ENCODE results near the gene SOX5.
"Not testable (repeated sequence)": the region's sequence is repeated elsewhere in the genome, so short reads cannot be mapped to it uniquely, and the experiment has no call there.

The SOX5 gene

DNA sequence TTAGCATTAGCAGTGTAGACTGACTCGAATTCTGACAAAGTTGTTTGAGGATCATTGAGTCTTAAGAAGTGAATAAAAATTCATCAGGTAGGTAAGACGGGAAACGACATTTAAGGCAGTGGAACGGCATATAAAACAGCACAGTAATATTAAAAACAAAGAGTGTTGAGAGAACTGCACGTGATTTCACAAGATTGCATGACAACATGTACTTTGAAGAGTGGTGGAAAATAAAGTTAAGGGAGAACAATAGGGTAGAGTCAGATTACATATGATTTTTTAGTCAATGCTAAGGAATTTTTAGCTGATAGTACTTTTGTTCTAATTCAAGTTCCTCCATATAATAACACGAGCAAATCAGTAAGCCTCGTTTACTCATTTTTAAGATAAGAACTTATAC, 115.4 kb downstream of the SOX5 start:
- no peak for DNase-seq (ENCODE audit: low read depth in 2 of 2)

DNA sequence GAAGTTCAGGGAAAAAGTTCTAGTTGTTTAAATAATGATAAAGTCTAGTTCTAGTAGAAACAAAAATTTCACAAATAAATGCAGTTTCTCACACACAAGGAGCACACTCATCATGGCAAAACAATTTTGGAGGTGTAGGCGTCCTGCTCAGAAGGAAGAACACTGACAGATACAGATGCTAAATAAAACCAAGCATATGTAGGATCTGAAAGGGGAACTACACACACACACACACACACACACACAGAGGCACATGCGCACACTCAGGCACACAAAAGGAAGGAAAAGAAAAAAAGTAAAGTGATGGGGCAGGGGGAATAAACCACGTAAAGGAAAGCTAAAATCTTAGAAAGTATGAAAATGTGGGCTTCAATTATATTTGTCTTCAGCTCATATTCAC, 117.7 kb downstream of the SOX5 start:
- DNase-seq (ENCODE audit: low read depth in 2 of 2), result no peak

DNA sequence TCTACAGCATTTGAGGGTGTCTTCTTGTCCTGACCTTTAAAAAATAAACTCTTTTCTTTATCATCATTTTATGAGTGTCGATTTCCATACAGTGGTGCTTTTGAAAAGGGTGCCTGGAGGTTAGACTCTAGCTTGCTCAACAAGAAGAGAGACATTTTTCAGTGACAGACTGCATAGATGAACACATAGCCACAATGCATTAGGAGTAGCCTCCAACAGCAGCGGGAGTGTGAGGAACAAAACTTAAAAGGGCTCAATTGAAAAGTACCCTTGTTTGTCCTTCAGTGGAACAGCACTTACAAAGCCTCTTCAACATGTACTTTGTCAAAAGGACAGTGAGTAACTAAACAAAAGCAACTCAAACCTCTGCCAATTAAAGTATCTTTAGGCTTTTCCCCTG, 119.3 kb downstream of the SOX5 start:
- no peak for DNase-seq (ENCODE audit: low read depth in 2 of 2)

DNA sequence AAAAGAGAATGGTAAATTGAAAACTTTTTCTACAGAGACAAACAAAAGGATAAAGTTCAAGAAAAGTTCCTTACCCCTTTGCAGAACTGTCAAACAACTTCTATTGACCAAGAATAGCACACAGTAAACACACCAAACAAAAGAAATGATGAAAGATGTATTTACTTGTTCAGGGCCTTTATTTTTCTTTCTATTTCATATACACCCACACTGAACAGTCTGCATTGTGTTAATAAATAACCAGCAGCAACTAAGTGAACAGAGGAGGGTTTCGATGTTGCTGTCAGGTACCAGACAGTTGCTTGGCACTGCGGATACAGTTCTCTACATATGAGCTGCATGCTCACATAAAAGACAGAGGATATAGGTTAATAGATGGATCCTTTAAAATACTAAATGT, 122.1 kb downstream of the SOX5 start:
- no peak for DNase-seq (ENCODE audit: low read depth in 2 of 2)

DNA sequence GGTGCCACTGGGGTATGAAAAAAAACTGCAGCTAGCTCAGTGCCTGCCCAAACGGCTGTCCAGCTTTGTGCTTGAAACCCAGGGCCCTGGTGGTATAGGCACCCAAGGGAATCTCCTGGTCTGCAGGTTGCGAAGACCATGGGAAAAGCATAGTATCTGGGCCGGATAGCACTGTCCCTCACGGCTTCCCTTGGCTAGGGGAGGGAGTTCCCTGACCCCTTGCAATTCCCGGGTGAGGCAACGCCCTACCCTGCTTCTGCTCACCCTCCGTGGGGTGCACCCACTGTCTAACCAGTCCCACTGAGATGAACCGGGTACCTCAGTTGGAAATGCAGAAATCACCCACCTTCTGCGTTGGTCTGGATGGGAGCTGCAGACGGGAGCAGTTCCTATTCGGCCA, 124.3 kb downstream of the SOX5 start:
- not testable (repeated sequence) for DNase-seq (ENCODE audit: low read depth in 2 of 2)

DNA sequence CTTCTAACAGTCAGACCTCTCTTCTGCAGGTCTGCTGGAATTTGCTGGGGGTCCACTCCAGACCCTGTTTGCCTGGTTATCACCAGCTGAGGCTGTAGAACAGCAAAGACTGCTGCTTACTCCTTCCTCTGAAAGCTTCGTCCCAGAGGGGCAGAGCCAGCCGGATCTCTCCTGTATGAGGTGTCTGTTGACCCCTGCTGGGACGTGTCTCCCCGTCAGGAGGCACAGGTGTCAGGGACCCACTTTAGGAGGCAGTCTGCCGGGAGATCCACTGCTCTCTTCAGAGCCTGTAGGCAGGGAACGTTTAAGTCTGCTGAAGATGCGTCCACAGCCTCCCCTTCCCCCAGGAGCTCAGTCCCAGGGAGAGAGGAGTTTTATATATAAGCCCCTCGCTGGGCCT, 125.1 kb downstream of the SOX5 start:
- no peak for DNase-seq (ENCODE audit: low read depth in 2 of 2)

DNA sequence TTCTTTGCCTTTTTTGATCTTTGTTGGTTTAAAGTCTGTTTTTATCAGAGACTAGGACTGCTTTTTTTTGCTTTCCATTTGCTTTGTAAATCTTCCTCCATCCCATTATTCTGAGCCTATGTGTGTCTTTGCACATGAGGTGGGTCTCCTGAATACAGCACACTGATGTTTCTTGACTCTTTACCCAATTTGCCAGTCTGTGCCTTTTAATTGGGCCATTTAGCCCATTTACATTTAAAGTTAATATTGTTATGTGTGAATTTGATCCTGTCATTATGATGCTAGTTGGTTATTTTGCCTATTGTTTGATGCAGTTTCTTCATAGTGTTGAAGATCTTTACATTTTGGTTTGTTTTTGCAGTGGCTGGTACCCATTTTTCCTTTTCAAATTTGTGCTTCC, 126.6 kb downstream of the SOX5 start:
- not testable (repeated sequence) for DNase-seq (ENCODE audit: low read depth in 2 of 2)

DNA sequence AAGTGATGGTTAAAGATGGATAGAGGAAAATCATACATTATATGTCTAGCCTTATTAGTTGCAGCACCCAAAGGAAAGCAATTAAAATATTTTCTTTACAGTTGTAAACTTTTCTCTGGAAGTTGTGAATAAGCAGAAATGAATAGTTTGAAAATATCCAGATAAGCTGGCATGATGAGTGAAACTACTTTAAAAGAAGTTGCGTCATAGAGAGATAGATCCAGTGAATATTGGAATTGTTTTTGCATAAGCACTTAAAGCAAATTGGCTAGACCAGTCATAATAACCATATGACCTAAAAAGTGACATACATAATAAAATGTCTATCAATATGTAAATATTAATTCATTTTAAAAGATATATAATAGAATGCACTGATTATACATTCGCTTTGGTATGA, 132.1 kb downstream of the SOX5 start:
- DNase-seq (ENCODE audit: low read depth in 2 of 2), result no peak

DNA sequence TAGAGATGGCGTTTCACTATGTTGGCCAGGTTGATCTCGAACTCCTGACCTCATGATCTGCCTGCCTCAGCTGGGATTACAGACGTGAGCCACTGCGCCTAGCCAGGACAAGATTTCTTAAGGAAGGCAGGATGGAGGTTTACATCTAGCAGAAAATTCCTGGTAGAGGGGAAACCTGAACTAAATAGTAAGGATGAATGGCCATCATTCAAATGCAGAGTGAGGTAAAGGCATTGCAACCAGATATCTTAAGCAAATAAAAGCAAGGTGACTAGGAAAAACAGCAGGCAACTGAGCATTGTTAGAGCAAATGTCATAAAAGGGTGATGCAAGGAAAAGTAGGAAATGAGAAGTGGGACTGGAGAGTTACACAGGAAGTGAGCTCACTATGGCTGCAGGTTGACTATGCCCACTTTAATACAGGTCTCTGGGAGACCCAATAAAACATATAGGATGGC, 133.0 kb downstream of the SOX5 start:
- DNase-seq (ENCODE audit: low read depth in 2 of 2), result no peak

DNA sequence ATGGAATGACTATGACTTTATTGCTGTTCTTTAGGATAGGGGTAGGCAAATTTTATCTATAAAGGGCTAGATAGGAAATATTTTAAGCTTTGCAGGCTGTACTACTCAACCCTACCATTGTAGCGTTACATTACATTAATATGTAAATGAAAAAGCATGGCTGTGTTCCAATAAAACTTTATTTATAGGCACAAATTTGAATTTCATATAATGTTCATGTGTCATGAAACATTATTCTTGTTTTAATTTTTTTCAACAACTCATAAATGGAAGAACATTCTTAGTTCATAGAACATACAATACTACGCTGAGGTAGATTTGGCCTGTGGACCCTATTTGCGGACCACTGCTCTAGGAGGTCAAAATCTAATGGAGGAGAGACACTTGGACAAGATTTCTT, 133.7 kb downstream of the SOX5 start:
- no peak for DNase-seq (ENCODE audit: low read depth in 2 of 2)

DNA sequence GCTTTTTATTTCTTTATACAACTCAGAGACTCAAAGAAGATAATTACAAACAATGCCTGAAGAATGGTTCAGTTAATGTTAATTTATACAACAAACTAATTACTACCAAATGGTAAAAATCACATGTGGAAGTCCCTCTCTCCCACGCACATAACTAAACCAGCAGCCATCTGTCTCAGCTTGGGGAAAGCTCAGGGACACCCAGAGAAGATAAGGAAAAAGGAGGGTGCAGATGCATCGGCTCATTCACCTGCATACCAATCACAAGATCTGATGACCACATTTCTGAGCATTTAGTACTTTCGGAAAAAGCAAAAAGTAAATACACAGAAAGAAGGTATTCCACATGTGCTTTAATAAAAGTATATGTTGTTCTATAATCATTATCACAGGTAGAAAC, 136.3 kb downstream of the SOX5 start:
- DNase-seq (ENCODE audit: low read depth in 2 of 2), result no peak

DNA sequence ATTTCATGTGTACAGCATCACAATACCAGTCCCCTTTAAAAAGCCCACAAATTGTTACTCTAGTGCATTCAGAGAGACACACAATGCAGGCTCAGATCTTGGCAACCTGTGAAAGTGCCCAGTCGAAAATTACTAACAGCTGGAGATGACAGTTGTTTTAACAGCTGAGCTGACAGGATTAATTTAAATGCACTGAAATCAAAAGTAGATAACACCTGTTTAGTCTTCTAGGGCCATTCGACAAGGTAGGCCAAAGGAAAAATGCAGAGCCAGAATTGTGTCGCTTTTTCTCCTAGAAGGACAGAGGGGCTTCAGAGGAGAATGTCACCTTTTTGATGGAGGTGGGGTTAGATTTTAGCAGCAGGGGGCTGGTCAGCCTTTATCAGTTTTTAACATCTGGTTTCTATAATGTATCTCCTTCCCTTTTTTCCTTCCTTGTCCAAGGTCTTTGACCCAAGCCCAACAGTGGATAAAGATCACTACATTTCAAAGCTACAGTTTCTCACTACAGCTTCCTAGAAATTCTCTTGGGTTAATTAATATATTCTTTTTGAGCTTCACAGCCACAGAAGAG, 139.1 kb downstream of the SOX5 start:
- DNase-seq (ENCODE audit: low read depth in 2 of 2), result no peak

DNA sequence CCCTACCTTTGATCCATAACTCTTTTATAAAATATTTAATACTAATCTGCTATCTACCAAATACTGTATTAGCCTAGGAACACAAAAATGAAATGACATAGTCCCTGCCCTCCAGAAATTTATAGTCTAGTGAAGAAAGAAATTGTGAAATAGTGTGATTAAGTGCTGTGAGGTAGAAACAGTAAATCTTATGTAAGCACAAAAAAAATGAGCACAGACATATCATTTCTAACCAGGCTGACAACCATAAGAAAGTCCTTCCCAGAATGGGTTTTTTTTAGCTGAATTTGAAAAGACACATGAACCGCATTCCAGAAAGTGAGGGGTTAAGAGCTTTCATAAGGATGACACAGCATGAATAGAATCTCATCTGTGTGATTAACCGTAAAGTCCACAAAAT, 145.9 kb downstream of the SOX5 start:
- no peak for DNase-seq (ENCODE audit: low read depth in 2 of 2)

DNA sequence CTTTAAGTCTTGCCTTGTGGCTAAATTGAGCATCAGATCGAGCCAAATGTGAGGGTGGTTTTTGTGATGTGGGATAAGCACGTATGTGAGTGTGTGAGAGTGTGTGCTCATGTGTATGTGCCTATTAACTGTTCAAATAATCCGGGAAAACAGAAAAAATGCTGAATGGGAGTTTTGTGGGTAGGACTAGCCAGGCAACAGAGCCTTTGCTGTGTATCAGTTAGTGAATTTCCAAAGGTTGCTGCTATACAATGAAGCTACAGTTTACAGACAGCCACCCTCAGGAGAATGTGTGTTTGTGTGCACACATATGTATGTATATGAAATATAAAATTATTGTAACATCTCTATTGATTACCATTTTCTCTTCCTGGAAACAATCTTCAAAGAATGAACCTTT, 154.0 kb downstream of the SOX5 start:
- no peak for DNase-seq (ENCODE audit: low read depth in 2 of 2)

DNA sequence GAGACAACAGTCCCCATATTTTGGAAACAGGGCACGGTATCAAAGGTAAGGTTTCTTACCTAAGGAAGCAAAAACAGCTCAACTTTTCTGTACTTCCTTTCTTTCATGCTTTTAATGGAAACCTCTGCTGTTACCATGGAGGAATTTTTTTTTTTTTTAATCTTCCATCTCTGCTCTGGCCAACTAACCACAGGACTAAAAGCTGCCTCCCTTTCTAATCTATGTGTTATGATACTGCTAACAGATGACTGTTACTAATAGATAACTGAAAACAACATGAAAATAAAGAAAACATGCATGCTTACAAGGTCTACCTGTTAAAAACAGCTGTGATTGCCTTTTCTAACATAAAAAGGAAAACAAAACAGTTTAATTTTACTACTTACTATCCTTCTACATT, 168.4 kb downstream of the SOX5 start:
- DNase-seq (ENCODE audit: low read depth in 2 of 2), result no peak

DNA sequence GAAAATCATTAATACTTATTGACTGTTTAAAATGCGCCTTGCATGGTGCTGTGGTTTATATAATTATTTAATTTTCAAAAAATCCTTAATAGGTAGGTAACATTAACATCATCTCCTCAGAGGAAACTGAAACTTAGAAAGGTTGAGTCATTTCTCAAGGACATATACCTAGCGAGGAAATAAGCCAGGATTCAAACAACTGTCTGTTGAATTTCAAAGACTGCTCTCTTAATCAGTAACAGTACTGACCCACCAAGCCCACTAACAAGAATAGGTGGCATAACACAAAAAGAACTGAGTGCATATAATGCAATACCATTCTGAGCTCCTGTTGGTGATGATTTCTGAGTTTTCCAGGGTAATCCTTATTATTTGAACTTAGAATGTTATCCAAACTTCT, 174.3 kb downstream of the SOX5 start:
- DNase-seq (ENCODE audit: low read depth in 2 of 2), result no peak

DNA sequence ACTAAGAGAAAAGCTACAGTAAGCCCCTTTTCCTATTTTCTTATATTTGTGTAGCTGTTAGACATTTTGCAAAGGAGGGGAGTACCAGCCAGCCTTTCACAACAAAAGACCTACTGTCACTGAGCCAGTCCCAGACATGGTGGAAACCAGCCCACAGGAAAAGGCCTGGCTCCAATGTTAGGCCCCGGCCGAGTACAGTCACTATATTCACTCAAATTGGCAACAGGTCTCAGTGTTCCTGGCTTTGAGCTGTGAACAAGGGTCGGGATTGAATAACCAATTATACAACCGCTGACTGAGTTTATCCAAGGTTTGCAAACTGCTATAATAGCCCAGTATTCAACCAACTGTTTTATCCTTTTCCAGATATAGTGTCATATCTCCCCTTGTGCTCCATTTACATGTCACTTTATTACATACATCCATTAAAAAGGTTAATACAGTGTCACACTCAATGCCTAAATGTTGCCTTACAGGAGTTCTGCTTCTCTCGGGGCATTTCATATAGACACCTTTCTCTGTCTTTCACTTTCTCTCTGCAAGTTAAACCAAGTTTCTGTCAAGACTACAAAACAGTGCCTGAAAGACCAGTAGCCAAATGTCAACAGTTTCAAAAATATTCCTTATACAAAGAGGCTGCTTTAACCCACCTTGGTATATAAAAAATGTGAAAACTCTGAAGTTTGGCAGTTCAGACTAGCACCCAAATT, 178.1 kb downstream of the SOX5 start:
- DNase-seq (ENCODE audit: low read depth in 2 of 2), result no peak

DNA sequence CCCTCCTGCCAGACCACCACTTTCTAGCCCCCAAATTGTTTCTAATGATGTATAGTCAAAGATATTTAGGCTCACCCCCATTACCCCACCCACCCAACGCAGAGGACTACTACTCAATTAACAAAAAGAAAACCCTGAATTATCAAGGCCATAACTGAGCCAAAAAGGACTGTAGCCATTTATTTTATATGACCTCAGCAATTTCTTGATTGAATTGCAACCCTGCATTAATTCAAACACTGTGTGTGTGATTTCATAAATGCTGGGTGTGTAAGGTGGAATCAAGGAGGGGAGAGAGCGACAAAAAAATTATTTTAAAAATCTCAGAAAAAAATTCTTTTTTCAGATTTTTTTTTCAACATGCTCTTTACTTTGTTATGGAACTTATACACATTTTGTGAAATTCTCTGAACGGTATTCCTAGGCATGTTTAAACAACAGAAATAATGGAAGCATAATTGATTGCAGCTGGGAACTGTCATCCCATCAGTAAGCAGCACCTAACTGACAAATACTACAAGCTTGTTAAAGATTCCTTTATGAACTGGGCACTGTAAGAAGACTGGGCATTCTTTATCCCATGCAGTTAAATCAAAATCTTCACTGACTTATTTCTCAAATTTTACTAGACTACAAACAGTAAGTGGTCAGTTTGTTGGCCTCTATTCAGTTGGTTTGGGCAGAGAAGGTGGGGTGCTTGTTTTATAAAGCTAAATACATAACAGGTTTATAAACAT, 179.1 kb downstream of the SOX5 start:
- no peak for DNase-seq (ENCODE audit: low read depth in 2 of 2)

DNA sequence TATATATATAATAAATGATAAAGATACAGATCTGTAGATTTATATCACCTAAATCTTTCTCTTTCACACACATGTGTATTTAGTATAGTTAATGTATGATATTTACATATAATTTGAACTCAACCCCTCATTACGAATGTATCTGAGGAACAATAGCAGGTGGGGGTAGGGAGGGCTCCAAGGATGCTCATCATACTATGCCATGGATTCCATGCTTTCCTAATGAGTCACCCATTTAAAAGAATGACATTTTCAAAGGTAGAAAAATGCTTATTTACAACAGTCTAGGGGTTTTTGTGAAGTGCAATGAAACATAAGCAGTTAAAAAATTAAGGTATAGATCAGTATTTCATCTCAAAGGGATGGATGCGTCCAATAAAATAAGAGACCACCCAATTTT, 181.6 kb downstream of the SOX5 start:
- DNase-seq (ENCODE audit: low read depth in 2 of 2), result no peak

DNA sequence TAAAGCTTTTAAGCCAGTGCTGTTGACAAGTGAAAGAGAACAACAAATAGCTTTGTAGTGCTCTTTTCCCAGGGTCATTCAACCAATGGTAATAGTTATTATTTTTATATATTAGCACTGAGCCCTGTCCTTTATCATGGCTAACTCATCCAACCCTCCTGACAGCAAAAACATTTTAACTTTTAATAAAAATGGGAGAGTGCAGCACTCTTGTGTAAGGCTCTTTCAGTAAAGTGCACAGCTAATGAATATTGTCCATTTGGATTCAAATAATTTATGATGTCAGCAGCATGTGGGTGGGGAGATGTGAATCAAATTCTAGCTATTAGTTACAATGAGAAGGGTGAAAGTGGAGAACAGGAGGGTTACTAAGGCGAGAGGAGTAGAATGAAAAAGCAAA, 185.7 kb downstream of the SOX5 start:
- no peak for DNase-seq (ENCODE audit: low read depth in 2 of 2)

DNA sequence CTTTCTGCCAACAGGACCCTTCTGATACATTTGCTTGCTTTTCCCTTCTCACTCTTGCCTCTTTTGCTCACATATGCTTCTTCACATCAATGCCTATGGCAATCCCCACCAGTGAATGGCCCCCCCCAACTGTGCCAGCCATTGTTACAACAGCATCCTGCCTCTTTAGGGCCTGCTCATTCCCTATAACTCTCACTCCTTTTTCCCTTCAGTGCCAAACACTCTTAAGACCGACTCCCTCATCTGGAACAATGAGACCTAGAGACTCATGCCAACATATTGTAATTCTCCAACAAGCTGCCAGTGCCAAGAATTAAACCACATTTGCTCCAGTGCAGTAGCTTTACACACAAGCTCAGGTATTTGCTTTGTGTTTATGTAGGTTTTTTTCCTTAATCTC, 189.0 kb downstream of the SOX5 start:
- DNase-seq (ENCODE audit: low read depth in 2 of 2), result no peak

DNA sequence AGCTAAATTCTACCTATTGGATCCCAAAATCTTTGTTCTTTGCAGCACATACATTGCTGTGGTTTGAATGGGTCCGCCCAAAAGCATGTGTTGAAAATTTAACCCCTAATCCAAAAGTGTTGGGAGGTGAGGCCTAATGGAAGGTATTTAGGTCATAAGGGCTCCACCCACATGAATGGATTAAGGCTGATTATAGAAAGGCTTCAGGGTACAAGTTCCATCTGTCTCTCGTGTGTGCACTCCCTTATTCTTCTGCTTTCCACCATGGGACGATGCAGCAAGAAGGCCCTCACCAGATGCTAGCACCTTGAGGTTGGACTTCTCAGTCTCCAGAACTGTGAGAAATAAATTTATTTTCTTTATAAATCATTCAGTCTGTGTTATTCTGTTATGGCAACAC, 190.9 kb downstream of the SOX5 start:
- no peak for DNase-seq (ENCODE audit: low read depth in 2 of 2)

DNA sequence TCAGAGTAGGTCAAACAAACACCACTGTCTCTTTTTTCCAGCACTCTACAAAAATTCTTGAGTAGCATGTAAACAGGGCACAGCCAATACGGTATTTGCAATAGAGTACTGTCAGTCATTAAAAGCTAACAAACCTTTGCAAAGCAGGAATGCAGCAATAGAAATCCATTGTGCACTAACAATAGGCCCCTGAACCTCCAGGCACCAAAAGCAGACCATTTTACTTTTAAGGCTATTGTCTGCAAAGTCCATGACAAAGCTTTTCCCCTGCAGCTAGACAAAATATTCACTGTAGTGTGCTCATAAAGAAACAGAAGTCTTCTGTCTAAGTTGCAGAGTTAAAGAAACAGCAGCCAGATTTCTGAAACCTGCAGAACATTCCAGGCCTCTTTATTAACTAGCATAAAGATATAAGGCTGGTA, 191.9 kb downstream of the SOX5 start:
- DNase-seq (ENCODE audit: low read depth in 2 of 2), result no peak

Measured in activated CD4-positive, alpha-beta T cell treated with anti-CD3 and anti-CD28 coated beads for 24 hours (primary cell).